Fibroblast of villous mesenchyme (primary cell): ENCODE measurements around the gene ZNF433. TPM values are rescaled to one million over a fixed set of nuclear protein-coding genes. Genes with fewer than 3 reads are reported as not detected.

Experiments used
- DNase-seq: peaks from one replicate; pipeline ENCODE4 v3.0.0-alpha.2; 2010; ENCODE audit warnings: low read depth
- H3K4me3 ChIP-seq: 2 replicates; pipeline ENCODE4 v1.5.1; 2011; ENCODE audit warnings: low read depth, mild to moderate bottlenecking, low read length
- total RNA-seq: library from RNA; depleted of rRNA; stranded (reverse); fragments of >200 nt; gene quantifications from 2 replicates; pipeline ENCODE4 v1.2.3, GENCODE V29; 2012
- TF ChIP-seq, protein P1 (sequence below): IDR thresholded peaks from 2 replicates; pipeline ENCODE4 v1.5.1; 2012; ENCODE audit warnings: low read depth, mild to moderate bottlenecking, low read length; ENCODE audit not compliant: insufficient read depth

Gene ZNF433
- total RNA-seq, 1 donor: 1.3 TPM

DNA sequence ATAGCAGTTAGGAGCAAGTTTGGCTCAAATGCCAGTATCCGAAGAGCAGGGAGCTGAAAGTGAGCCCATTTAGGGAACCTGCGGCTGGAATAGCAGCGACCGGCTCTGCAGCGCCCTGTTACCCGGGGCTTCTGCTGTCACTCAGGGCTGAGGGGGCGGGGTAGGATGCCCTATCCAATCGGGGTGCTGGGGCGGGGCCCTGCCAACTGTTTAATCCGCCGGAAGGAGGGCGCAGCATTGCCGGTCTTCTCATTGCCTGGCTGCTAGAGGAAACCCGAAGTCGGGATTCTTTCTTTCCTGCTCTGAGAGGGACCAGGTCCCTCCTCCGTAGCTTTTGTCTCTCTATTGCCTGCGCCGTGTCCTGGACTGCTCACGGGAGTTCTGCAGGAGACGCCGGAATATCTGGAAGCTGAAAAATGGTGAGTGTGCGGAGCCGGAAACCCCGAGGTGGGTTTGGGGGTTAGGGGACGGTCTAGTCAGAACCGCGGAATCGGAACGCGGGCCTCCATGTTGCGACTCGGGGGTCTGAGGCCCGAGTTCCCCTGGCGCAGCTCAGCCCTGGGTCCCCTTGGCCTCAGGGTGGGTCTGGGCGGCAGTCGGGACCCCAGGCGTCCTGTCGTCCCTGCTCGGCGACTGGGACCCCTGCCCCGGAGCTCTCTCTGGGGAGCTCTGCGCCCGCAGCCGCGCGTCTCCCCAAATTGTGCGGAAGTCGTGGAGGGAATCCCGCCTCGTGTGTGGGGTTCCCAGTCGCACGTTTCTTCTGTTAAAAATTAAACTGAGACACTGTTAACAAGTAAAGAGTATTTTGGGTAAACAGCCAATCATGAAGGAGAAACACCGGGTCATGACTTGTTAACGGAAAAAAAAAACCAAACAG, 47.8 kb downstream of the ZNF433 start:
- H3K4me3 ChIP-seq: peak overlapping the region; percentile 95
- TF ChIP-seq, protein P1, sequence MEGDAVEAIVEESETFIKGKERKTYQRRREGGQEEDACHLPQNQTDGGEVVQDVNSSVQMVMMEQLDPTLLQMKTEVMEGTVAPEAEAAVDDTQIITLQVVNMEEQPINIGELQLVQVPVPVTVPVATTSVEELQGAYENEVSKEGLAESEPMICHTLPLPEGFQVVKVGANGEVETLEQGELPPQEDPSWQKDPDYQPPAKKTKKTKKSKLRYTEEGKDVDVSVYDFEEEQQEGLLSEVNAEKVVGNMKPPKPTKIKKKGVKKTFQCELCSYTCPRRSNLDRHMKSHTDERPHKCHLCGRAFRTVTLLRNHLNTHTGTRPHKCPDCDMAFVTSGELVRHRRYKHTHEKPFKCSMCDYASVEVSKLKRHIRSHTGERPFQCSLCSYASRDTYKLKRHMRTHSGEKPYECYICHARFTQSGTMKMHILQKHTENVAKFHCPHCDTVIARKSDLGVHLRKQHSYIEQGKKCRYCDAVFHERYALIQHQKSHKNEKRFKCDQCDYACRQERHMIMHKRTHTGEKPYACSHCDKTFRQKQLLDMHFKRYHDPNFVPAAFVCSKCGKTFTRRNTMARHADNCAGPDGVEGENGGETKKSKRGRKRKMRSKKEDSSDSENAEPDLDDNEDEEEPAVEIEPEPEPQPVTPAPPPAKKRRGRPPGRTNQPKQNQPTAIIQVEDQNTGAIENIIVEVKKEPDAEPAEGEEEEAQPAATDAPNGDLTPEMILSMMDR: no peak
- peak; percentile 93 for DNase-seq

DNA sequence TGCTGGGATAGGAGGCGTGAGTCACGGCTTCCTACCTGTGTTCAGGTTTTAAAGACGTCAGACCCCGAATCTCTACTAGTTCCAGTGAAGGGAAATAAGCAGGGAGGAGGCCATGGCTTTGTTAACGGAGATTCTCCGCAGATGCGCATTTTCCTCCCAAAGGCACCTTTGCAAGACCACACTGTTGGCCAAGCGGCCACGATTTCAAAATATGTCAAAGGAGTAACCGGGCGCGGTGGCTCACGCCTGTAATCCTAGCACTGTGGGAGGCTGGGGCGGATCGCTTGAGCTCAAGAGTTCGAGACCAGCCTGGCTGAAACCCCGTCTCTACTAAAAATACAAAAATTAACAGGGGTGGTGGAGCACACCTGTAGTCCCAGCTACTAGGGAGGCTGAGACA, 48.7 kb downstream of the ZNF433 start:
- TF ChIP-seq, protein P1: no peak
- no peak overlapping the region for H3K4me3 ChIP-seq
- DNase-seq: no peak

DNA sequence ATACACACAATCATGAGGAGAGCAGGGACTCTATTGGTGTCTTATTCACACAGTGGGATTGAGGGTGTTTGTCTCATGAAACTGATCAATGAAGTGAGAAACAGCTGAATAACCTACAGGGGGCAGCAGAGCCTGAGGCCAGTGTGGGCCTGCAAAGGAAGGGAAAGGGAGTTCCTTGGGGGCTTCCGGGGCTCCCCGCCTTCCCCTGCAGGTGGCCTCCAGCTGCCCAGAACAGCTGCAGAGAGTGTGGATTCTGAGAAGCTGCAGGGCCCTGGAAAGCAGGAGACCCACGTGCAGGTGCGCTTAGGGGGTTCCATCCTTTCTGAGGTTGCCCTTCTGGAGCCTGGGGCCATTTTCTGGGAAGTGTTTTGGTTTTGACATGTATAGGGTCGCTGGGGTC, 50.5 kb downstream of the ZNF433 start:
- TF ChIP-seq, protein P1: peak; percentile 15
- DNase-seq: no peak
- H3K4me3 ChIP-seq: no peak overlapping the region

DNA sequence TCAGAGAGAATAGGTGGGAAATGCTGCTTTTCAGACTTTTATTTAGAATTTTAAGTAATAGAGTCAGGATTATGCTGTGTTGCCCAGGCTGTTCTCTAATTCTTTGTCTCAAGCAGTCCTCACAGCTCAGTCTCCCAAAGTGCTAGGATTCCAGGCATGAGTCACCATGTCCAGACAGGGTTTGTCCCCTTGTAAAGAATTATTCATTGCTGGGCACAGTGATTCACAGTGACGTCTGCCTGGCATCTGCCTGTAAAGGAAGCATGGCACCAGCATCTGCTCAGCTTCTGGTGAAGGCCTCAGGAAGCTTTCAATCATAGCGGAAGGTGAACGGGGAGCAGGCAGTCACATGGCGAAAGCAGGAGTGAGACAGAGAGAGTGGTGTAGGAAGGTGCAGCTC, 53.0 kb downstream of the ZNF433 start:
- H3K4me3 ChIP-seq: no peak overlapping the region
- no peak for DNase-seq
- TF ChIP-seq, protein P1: no peak

DNA sequence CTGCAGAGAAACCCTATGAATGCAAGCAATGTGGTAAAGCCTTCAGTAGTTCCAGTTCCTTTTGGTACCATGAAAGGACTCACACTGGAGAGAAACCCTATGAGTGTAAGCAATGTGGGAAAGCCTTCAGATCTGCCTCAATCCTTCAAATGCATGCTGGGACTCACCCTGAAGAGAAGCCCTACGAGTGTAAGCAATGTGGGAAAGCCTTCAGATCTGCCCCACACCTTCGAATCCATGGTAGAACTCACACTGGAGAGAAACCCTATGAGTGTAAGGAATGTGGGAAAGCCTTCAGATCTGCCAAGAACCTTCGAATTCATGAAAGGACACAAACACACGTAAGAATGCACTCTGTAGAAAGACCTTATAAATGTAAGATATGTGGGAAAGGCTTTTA, 56.0 kb downstream of the ZNF433 start:
- no peak for DNase-seq
- TF ChIP-seq, protein P1: no peak
- no peak overlapping the region for H3K4me3 ChIP-seq

DNA sequence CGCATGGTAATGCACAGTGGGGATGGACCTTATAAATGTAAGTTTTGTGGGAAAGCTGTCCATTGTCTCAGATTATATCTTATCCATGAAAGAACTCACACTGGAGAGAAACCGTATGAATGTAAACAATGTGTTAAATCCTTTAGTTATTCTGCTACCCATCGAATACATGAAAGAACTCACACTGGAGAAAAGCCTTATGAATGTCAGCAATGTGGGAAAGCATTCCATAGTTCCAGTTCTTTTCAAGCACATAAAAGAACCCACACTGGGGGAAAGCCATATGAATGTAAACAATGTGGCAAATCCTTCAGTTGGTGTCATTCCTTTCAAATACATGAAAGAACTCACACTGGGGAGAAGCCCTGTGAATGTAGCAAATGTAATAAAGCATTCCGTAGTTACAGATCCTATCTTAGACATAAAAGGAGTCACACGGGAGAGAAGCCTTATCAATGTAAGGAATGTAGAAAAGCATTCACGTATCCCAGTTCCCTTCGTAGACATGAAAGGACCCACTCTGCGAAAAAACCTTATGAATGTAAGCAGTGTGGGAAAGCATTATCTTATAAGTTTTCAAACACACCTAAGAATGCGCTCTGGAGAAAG, 56.9 kb downstream of the ZNF433 start:
- TF ChIP-seq, protein P1: no peak
- no peak overlapping the region for H3K4me3 ChIP-seq
- DNase-seq: no peak
